ENCODE data around the gene EEF1E1.

DNA sequence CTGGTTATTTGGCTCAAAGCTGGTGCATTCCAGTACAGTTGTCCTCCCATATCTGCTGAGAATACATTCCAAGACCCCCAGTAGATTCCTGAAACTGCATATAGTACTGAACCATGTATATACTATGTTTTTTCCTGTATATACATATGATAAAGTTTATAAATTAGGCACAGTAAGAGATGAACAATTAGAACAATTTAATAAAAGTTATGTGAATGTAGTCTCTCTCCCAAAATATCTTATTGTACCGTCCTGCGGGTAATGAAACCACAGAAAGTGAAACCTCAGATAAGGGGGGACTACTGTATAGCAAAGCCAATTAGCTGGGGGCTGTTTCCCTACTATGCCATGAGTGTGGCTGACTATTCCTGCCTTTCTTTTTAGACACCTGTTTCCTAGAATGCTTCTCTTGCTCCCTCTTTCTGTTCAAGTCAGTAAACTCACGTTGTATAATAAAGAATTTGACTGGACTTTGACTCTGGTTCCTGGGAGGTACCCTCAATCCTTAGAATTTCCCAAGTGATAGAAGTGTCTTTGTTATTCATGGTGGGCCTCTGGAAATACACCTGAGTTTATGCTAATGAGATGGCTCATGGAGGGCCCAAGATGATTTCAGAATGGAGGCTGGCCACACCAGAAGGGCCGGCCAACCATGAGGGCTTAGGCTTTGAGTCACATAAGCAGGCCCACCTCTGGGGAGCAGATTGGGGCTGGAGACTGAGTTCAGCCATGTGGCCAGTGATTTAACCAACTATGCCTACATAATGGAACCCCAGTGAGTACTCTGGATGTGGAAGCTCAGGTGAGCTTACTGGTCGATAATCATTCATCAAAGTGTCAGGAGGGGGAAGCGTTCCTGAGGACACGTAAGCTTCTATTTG is 37.5 kb downstream of the EEF1E1 start:
- TF ChIP-seq POLR2A (IDR thresholded peaks at IDR 0.05): no peak
- TF ChIP-seq, protein P1, sequence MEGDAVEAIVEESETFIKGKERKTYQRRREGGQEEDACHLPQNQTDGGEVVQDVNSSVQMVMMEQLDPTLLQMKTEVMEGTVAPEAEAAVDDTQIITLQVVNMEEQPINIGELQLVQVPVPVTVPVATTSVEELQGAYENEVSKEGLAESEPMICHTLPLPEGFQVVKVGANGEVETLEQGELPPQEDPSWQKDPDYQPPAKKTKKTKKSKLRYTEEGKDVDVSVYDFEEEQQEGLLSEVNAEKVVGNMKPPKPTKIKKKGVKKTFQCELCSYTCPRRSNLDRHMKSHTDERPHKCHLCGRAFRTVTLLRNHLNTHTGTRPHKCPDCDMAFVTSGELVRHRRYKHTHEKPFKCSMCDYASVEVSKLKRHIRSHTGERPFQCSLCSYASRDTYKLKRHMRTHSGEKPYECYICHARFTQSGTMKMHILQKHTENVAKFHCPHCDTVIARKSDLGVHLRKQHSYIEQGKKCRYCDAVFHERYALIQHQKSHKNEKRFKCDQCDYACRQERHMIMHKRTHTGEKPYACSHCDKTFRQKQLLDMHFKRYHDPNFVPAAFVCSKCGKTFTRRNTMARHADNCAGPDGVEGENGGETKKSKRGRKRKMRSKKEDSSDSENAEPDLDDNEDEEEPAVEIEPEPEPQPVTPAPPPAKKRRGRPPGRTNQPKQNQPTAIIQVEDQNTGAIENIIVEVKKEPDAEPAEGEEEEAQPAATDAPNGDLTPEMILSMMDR (IDR thresholded peaks at IDR 0.05): no peak
